ENCODE results near the gene MOV10. TPM values are rescaled to one million over a fixed set of nuclear protein-coding genes. Genes with fewer than 3 reads are reported as not detected.

Gene MOV10
- total RNA-seq, 1 donor = 38.7 TPM

DNA sequence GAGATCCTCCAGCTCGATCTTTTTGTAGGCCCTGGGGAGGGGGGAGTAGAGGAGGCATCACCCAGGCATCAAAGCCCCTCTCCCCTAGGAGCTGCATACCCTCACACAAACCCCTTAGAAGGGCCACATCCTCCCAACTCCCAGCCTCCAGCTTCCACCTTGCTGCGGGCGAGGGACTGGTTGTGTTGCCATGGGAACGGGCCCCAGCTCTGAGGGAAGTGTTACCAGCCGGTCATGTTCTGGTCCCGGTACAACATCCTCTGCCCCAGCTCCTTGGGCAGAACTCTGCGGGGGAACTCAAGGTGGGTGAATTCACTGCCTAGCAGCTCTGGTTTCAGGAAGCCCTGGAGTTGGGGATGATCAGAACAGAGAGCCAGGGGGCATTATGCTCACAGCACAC is 36.6 kb downstream of the MOV10 start:
- no peaks in the 10 kb centered on the region for H3K9me3 ChIP-seq (ENCODE audit: low read depth, low read length)

DNA sequence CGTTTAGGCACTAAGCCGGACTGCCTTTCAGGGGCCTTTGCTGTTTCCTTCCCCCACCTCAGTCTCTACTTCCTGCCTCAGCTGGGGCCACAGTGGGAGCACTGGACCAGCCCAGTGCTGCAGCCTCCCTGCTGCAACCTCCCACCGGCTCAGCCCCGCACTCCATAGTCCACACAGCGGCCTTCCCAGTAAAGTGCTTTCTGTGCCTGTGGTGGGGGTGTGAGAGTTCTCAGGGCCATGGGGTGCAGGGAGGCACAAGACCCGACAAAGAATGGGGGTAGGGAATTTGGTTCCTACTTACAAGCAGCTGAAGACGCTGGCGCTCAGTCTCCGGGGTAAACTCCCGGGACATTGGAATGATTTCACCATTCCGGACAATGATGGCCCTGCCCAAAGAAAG is 37.2 kb downstream of the MOV10 start:
- TF ChIP-seq, protein P1, sequence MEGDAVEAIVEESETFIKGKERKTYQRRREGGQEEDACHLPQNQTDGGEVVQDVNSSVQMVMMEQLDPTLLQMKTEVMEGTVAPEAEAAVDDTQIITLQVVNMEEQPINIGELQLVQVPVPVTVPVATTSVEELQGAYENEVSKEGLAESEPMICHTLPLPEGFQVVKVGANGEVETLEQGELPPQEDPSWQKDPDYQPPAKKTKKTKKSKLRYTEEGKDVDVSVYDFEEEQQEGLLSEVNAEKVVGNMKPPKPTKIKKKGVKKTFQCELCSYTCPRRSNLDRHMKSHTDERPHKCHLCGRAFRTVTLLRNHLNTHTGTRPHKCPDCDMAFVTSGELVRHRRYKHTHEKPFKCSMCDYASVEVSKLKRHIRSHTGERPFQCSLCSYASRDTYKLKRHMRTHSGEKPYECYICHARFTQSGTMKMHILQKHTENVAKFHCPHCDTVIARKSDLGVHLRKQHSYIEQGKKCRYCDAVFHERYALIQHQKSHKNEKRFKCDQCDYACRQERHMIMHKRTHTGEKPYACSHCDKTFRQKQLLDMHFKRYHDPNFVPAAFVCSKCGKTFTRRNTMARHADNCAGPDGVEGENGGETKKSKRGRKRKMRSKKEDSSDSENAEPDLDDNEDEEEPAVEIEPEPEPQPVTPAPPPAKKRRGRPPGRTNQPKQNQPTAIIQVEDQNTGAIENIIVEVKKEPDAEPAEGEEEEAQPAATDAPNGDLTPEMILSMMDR (IDR thresholded peaks at IDR 0.05; ENCODE audit: extremely low read depth, low read depth, low read length) = no peak
- no peak overlapping the region for H3K4me2 ChIP-seq (ENCODE audit: insufficient read depth, low read length)
- H3K4me1 ChIP-seq (ENCODE audit: insufficient read depth, low read length) = peaks cover 14% of the 10 kb centered on the region
- H2AFZ ChIP-seq (ENCODE audit: low read length) = no peak overlapping the region
- H3K36me3 ChIP-seq (ENCODE audit: insufficient read depth, low read length) = no peaks in the 10 kb centered on the region
- H3K4me3 ChIP-seq (ENCODE audit: insufficient read depth, low read length) = no peak overlapping the region
- no peaks in the 10 kb centered on the region for H3K27me3 ChIP-seq (ENCODE audit: insufficient read depth, low read length)
- peaks cover under 1% of the 10 kb centered on the region for H4K20me1 ChIP-seq (ENCODE audit: insufficient read depth, low read length)
- no peak overlapping the region for H3K27ac ChIP-seq (ENCODE audit: low read depth, low read length)
- no peaks in the 10 kb centered on the region for H3K9me3 ChIP-seq (ENCODE audit: low read depth, low read length)
- H3K79me2 ChIP-seq (ENCODE audit: insufficient read depth, low read length) = peaks cover 8% of the 10 kb centered on the region
- peak; percentile 26 for DNase-seq (ENCODE audit: insufficient read length, low spot score, missing footprints)

More for the DNA sequence above, 36.6 kb downstream of the MOV10 start:
- H3K4me1 ChIP-seq (ENCODE audit: insufficient read depth, low read length) = peaks cover 12% of the 10 kb centered on the region
- no peak overlapping the region for H3K4me2 ChIP-seq (ENCODE audit: insufficient read depth, low read length)
- H2AFZ ChIP-seq (ENCODE audit: low read length) = no peak overlapping the region
- peaks cover 6% of the 10 kb centered on the region for H4K20me1 ChIP-seq (ENCODE audit: insufficient read depth, low read length)
- DNase-seq (ENCODE audit: insufficient read length, low spot score, missing footprints) = peak; percentile 66
- H3K79me2 ChIP-seq (ENCODE audit: insufficient read depth, low read length) = peaks cover 14% of the 10 kb centered on the region
- TF ChIP-seq, protein P1 (IDR thresholded peaks at IDR 0.05; ENCODE audit: extremely low read depth, low read depth, low read length) = no peak
- no peaks in the 10 kb centered on the region for H3K27me3 ChIP-seq (ENCODE audit: insufficient read depth, low read length)
- no peak overlapping the region for H3K4me3 ChIP-seq (ENCODE audit: insufficient read depth, low read length)
- H3K36me3 ChIP-seq (ENCODE audit: insufficient read depth, low read length) = no peaks in the 10 kb centered on the region
- H3K27ac ChIP-seq (ENCODE audit: low read depth, low read length) = no peak overlapping the region

- Histone ChIP-seq H4K20me1 (ENCODE audit: insufficient read depth, low read length) (no peaks in the 10 kb centered on the region), H3K36me3 (ENCODE audit: insufficient read depth, low read length) (no peaks in the 10 kb centered on the region), H3K27me3 (ENCODE audit: insufficient read depth, low read length) (no peaks in the 10 kb centered on the region), H3K4me1 (ENCODE audit: insufficient read depth, low read length) (peaks cover 14% of the 10 kb centered on the region), H3K4me3 (ENCODE audit: insufficient read depth, low read length) (no peak overlapping the region), H2AFZ (ENCODE audit: low read length) (no peak overlapping the region), H3K27ac (ENCODE audit: low read depth, low read length) (no peak overlapping the region), H3K9me3 (ENCODE audit: low read depth, low read length) (no peaks in the 10 kb centered on the region), H3K79me2 (ENCODE audit: insufficient read depth, low read length) (peaks cover 4% of the 10 kb centered on the region), H3K4me2 (ENCODE audit: insufficient read depth, low read length) (no peak overlapping the region)
- peak; percentile 68 for DNase-seq (ENCODE audit: insufficient read length, low spot score, missing footprints)
- TF ChIP-seq, protein P1 (IDR thresholded peaks at IDR 0.05; ENCODE audit: extremely low read depth, low read depth, low read length) = no peak
Measured at GRCh38 chr1:112712191-112712590, 37.7 kb downstream of the MOV10 start.

DNA sequence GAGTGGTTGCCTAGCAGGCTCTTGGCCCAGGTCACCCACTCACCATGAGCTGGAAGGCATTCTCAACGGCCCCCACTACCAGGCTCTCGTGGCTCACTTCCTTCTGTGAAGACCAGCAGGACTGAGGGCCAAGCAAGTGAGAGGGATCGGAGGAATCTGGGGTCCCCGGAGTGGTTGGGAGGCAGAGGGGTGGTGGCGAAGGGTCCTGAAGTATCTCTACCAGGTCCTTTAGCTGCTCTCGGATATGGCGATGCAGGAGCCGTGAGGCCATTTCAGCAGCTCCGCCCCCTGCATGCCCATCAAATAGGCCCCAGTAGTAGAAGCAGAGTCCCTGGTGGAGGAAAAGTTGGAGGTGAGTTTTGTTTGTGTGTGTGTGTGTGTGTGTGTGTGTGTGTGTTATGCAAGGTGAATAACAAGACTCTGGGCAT is 38.3 kb downstream of the MOV10 start:
- H3K4me1 ChIP-seq (ENCODE audit: insufficient read depth, low read length) = peaks cover 9% of the 10 kb centered on the region
- no peak overlapping the region for H3K27ac ChIP-seq (ENCODE audit: low read depth, low read length)
- TF ChIP-seq, protein P1 (IDR thresholded peaks at IDR 0.05; ENCODE audit: extremely low read depth, low read depth, low read length) = no peak
- DNase-seq (ENCODE audit: insufficient read length, low spot score, missing footprints) = no peak
- no peaks in the 10 kb centered on the region for H4K20me1 ChIP-seq (ENCODE audit: insufficient read depth, low read length)
- H3K4me2 ChIP-seq (ENCODE audit: insufficient read depth, low read length) = no peak overlapping the region
- H3K27me3 ChIP-seq (ENCODE audit: insufficient read depth, low read length) = no peaks in the 10 kb centered on the region
- no peaks in the 10 kb centered on the region for H3K79me2 ChIP-seq (ENCODE audit: insufficient read depth, low read length)
- H3K9me3 ChIP-seq (ENCODE audit: low read depth, low read length) = no peaks in the 10 kb centered on the region
- H3K36me3 ChIP-seq (ENCODE audit: insufficient read depth, low read length) = no peaks in the 10 kb centered on the region
- no peak overlapping the region for H2AFZ ChIP-seq (ENCODE audit: low read length)
- no peak overlapping the region for H3K4me3 ChIP-seq (ENCODE audit: insufficient read depth, low read length)
